GM19043 (cell line): Measurements from ENCODE around the gene NUFIP1.

ENCODE experiments used
- ATAC-seq: cut with Tn5 transposase; IDR thresholded peaks from one replicate; pipeline ENCODE4 v1.9.1; 2021; ENCODE audit warnings: low read depth; ENCODE audit not compliant: unreplicated experiment

Gene NUFIP1

GRCh38 chr13:44894001-44894770, 95.1 kb downstream of the NUFIP1 start:
- no peak for ATAC-seq
